Measurements from ENCODE around the gene CLSTN3. TPM values are rescaled to one million over a fixed set of nuclear protein-coding genes. Genes with fewer than 3 reads are reported as not detected.
"Not testable (repeated sequence)": the region's sequence is repeated elsewhere in the genome, so short reads cannot be mapped to it uniquely, and the experiment has no call there.

CLSTN3 gene
- total RNA-seq, 1 experiment from 2014 or later, result 34.6 TPM

- Mint-ChIP-seq H3K27me3 (ENCODE audit: insufficient read depth, unreplicated experiment) (no peaks in the 10 kb centered on the region), H3K9me3 (ENCODE audit: unreplicated experiment) (peaks cover 18% of the 10 kb centered on the region), H3K4me3 (ENCODE audit: unreplicated experiment) (no peak overlapping the region), H3K4me1 (ENCODE audit: insufficient read depth, unreplicated experiment) (peaks cover 8% of the 10 kb centered on the region), H3K27ac (ENCODE audit: low read depth, unreplicated experiment) (no peak overlapping the region), H3K36me3 (ENCODE audit: insufficient read depth, unreplicated experiment) (no peaks in the 10 kb centered on the region)
- no TSS peak for BruUV-seq (replicated peaks)
- POLR2A ChIA-PET, result no interaction called here
- intact Hi-C loops (cut with micrococcal nuclease), result no loop called here
- no peak for DNase-seq (ENCODE audit: unreplicated experiment)
- CTCF ChIA-PET, result interaction anchor here (2.3 kb wide), 1 partner anchor 15 kb away, joined by 13 read pairs; no protein-coding TSS in a partner anchor
- TF ChIP-seq CTCF (IDR thresholded peaks at IDR 0.05; ENCODE audit: unreplicated experiment), result no peak
Measured at GRCh38 chr12:7176595-7176994, 46.4 kb downstream of the CLSTN3 start.

GRCh38 chr12:7178481-7178880 is 48.3 kb downstream of the CLSTN3 start:
- no peaks in the 10 kb centered on the region for H3K27me3 Mint-ChIP-seq (ENCODE audit: insufficient read depth, unreplicated experiment)
- intact Hi-C loops (cut with micrococcal nuclease), result no loop called here
- no peak overlapping the region for H3K4me3 Mint-ChIP-seq (ENCODE audit: unreplicated experiment)
- peaks cover 8% of the 10 kb centered on the region for H3K9me3 Mint-ChIP-seq (ENCODE audit: unreplicated experiment)
- H3K27ac Mint-ChIP-seq (ENCODE audit: low read depth, unreplicated experiment), result no peak overlapping the region
- no peaks in the 10 kb centered on the region for H3K36me3 Mint-ChIP-seq (ENCODE audit: insufficient read depth, unreplicated experiment)
- ChIA-PET CTCF (interaction anchor here (1.3 to 1.4 kb wide), 2 partner anchors 16 to 34 kb away, joined by 4 to 7 read pairs; no protein-coding TSS in a partner anchor), POLR2A (no interaction called here)
- H3K4me1 Mint-ChIP-seq (ENCODE audit: insufficient read depth, unreplicated experiment), result peaks cover 8% of the 10 kb centered on the region
- TF ChIP-seq CTCF (IDR thresholded peaks at IDR 0.05; ENCODE audit: unreplicated experiment), result no peak
- BruUV-seq (replicated peaks), result no TSS peak
- no peak for DNase-seq (ENCODE audit: unreplicated experiment)

- Mint-ChIP-seq H3K36me3 (ENCODE audit: insufficient read depth, unreplicated experiment) (no peaks in the 10 kb centered on the region), H3K4me3 (ENCODE audit: unreplicated experiment) (no peak overlapping the region), H3K9me3 (ENCODE audit: unreplicated experiment) (peaks cover 1% of the 10 kb centered on the region), H3K27me3 (ENCODE audit: insufficient read depth, unreplicated experiment) (no peaks in the 10 kb centered on the region), H3K27ac (ENCODE audit: low read depth, unreplicated experiment) (no peak overlapping the region), H3K4me1 (ENCODE audit: insufficient read depth, unreplicated experiment) (peaks cover under 1% of the 10 kb centered on the region)
- intact Hi-C loops (cut with micrococcal nuclease), result no loop called here
- CTCF ChIA-PET, result interaction anchor here (0.6 to 3.2 kb wide), 9 partner anchors 8 to 129 kb away, joined by 3 to 13 read pairs (median 4); partner anchors contain the start of gene PEX5
- no peak for DNase-seq (ENCODE audit: unreplicated experiment)
- POLR2A ChIA-PET, result interaction anchor here (0.7 kb wide), 1 partner anchor 234 kb away, joined by 3 read pairs; no protein-coding TSS in a partner anchor
- BruUV-seq (replicated peaks), result no TSS peak
- no peak for TF ChIP-seq CTCF (IDR thresholded peaks at IDR 0.05; ENCODE audit: unreplicated experiment)
Measured at GRCh38 chr12:7180685-7181084, 50.5 kb downstream of the CLSTN3 start.

- H3K27me3 Mint-ChIP-seq (ENCODE audit: insufficient read depth, unreplicated experiment); H3K27ac Mint-ChIP-seq (ENCODE audit: low read depth, unreplicated experiment); H3K36me3 Mint-ChIP-seq (ENCODE audit: insufficient read depth, unreplicated experiment); BruUV-seq (replicated peaks); H3K4me3 Mint-ChIP-seq (ENCODE audit: unreplicated experiment); H3K9me3 Mint-ChIP-seq (ENCODE audit: unreplicated experiment); intact Hi-C loops (cut with micrococcal nuclease); DNase-seq (ENCODE audit: unreplicated experiment); POLR2A ChIA-PET: not testable (repeated sequence)
- CTCF ChIA-PET, result interaction anchor here (3.8 to 5.7 kb wide), 2 partner anchors 31 to 43 kb away, joined by 20 to 102 read pairs; no protein-coding TSS in a partner anchor
- peaks cover 18% of the 10 kb centered on the region for H3K4me1 Mint-ChIP-seq (ENCODE audit: insufficient read depth, unreplicated experiment)
Measured at GRCh38 chr12:7186058-7186457, 55.9 kb downstream of the CLSTN3 start.

Measured in MCF 10A (cell line).